ENCODE data around the gene POPDC2. TPM values are rescaled to one million over a fixed set of nuclear protein-coding genes. Genes with fewer than 3 reads are reported as not detected.

POPDC2 gene
- total RNA-seq, 1 donor from 2014 or later: 2.6 TPM

- intact Hi-C loops (cut with micrococcal nuclease): no loop called here
Observed at GRCh38 chr3:119592861-119593260, 67.5 kb downstream of the POPDC2 start.

Other genes with a start within 250 kb of the POPDC2 start
- 43.7 and 48.3 TPM in 2 replicates for gene TMEM39A, start 197.0 kb downstream of the POPDC2 start, total RNA-seq
- 28.1 and 29.5 TPM in 2 replicates for gene POGLUT1, start 191.6 kb downstream of the POPDC2 start, total RNA-seq
- 66.1 and 68.1 TPM in 2 replicates for gene TIMMDC1, start 162.0 kb downstream of the POPDC2 start, total RNA-seq
- 9.6 and 11.1 TPM in 2 replicates for gene CD80, start 101.0 kb downstream of the POPDC2 start, total RNA-seq
- gene ADPRH, start 81.1 kb downstream of the POPDC2 start, total RNA-seq: 2.8 TPM in 2 replicates
- not detected in 2 replicates for gene PLA1A, start 62.7 kb downstream of the POPDC2 start, total RNA-seq
- 47.2 and 50.3 TPM in 2 replicates for gene COX17, start 16.8 kb upstream of the POPDC2 start, total RNA-seq
- not detected in 2 replicates for gene CFAP91, start 42.4 kb upstream of the POPDC2 start, total RNA-seq
- gene NR1I2, start 121.5 kb upstream of the POPDC2 start, total RNA-seq: 0.07 and 0.09 TPM in 2 replicates

All from T-helper 2 cell treated with Interferon-gamma antibody and Interleukin-4, amounts not matched to agents 100 ng/mL and 5 ng/mL, for 36 hours (primary cell).